GM19240 (cell line): ENCODE measurements around the gene FAM171A2.
A peak's percentile ranks its signal among the peaks of the same experiment; 100 is the strongest.

ENCODE experiments used
- DNase-seq: peaks from one replicate; pipeline ENCODE4 v3.0.0; 2011; ENCODE audit warnings: low spot score; ENCODE audit not compliant: insufficient read length

The FAM171A2 gene

GRCh38 chr17:44323359-44324091 is 40.1 kb downstream of the FAM171A2 start:
- DNase-seq = no peak

GRCh38 chr17:44322236-44322895 is 41.3 kb downstream of the FAM171A2 start:
- DNase-seq = no peak

GRCh38 chr17:44321246-44322120 is 42.2 kb downstream of the FAM171A2 start:
- DNase-seq = no peak

GRCh38 chr17:44320066-44320465 is 43.6 kb downstream of the FAM171A2 start:
- no peak for DNase-seq

GRCh38 chr17:44318077-44318892 is 45.4 kb downstream of the FAM171A2 start:
- DNase-seq = no peak

- no peak for DNase-seq
These were observed 46.1 kb downstream of the FAM171A2 start for GRCh38 chr17:44317545-44317944.

- no peak for DNase-seq
These were observed 47.6 kb downstream of the FAM171A2 start for GRCh38 chr17:44315760-44316731.

GRCh38 chr17:44314869-44315661 is 48.6 kb downstream of the FAM171A2 start:
- DNase-seq = no peak

- no peak for DNase-seq
These were observed 49.2 kb downstream of the FAM171A2 start for GRCh38 chr17:44314524-44314868.

GRCh38 chr17:44314031-44314430 is 49.6 kb downstream of the FAM171A2 start:
- DNase-seq = no peak

GRCh38 chr17:44312396-44313104 is 51.1 kb downstream of the FAM171A2 start:
- no peak for DNase-seq

GRCh38 chr17:44311562-44312181 is 52.0 kb downstream of the FAM171A2 start:
- DNase-seq = no peak

GRCh38 chr17:44310609-44311376 is 52.9 kb downstream of the FAM171A2 start:
- no peak for DNase-seq

- no peak for DNase-seq
These were observed 53.5 kb downstream of the FAM171A2 start for GRCh38 chr17:44310188-44310587.

GRCh38 chr17:44309472-44309871 is 54.2 kb downstream of the FAM171A2 start:
- no peak for DNase-seq

GRCh38 chr17:44308865-44309264 is 54.8 kb downstream of the FAM171A2 start:
- DNase-seq = no peak

GRCh38 chr17:44308320-44308818 is 55.3 kb downstream of the FAM171A2 start, which contains the start of gene RUNDC3A:
RUNDC3A (plus strand) TSS chr17:44308601; CDS start chr17:44308833, 232 bp downstream.
- peak; percentile 88 for DNase-seq
